Vagina (tissue), 2 donors: Measurements from ENCODE around the gene DDX10.

ENCODE experiments used
- POLR2A ChIP-seq, 2 donors: fragments of 450-650 bp; IDR thresholded peaks; one replicate each; pipeline ENCODE4 v1.6.1; 2017; ENCODE audit warnings: antibody characterized with exemption in 2 of 2, mild to moderate bottlenecking in 2 of 2, moderate library complexity in 2 of 2
- TF ChIP-seq, protein P1 (sequence below), 3 experiments: fragments of 450-650 bp in 2 of 3; fragments of 200-600 bp in 1 of 3; sonication (generic) in 1 of 3; IDR thresholded peaks; one replicate each; pipeline ENCODE4 v1.5.1; 2017 to 2019; ENCODE audit warnings: antibody characterized with exemption in 3 of 3, mild to moderate bottlenecking in 2 of 3, moderate library complexity in 2 of 3

DNA sequence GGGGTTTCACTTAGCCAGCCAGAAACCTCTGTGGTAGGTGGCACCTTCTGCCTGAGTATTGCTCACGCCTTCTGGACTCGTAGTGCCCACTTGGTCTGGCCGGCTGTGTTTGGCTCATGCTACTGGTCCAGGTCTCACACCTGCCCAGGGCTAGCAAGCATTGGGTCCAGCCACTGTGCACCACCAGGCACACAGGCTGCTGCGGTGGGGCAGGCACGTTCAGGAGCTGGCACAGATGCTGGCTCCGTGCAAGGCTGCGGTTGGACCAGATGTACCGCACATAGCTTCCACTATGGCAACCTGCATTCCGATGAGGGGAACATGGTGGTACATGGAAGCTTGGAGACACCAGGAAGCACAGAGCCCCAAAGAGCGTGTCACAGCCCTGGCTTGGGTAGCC lies 36.5 kb upstream of the DDX10 start:
- TF ChIP-seq, protein P1, sequence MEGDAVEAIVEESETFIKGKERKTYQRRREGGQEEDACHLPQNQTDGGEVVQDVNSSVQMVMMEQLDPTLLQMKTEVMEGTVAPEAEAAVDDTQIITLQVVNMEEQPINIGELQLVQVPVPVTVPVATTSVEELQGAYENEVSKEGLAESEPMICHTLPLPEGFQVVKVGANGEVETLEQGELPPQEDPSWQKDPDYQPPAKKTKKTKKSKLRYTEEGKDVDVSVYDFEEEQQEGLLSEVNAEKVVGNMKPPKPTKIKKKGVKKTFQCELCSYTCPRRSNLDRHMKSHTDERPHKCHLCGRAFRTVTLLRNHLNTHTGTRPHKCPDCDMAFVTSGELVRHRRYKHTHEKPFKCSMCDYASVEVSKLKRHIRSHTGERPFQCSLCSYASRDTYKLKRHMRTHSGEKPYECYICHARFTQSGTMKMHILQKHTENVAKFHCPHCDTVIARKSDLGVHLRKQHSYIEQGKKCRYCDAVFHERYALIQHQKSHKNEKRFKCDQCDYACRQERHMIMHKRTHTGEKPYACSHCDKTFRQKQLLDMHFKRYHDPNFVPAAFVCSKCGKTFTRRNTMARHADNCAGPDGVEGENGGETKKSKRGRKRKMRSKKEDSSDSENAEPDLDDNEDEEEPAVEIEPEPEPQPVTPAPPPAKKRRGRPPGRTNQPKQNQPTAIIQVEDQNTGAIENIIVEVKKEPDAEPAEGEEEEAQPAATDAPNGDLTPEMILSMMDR (IDR thresholded peaks at IDR 0.05): no peak
- TF ChIP-seq POLR2A (IDR thresholded peaks at IDR 0.05): no peak
